H9 (cell line): Measurements from ENCODE around the gene KLC1. TPM values are rescaled to one million over a fixed set of nuclear protein-coding genes. Genes with fewer than 3 reads are reported as not detected.
A peak's percentile ranks its signal among the peaks of the same experiment; 100 is the strongest.

Source experiments
- DNase-seq: peaks from one replicate; pipeline ENCODE4 v3.0.0-alpha.2; 2017
- H2AFZ ChIP-seq: one replicate; pipeline ENCODE4 v1.6.1; 2013; ENCODE audit warnings: mild to moderate bottlenecking, low read length, control low read depth, moderate library complexity
- H2AK5ac ChIP-seq: 2 replicates; pipeline ENCODE4 v1.6.1; 2013; ENCODE audit warnings: low read length, control low read depth, mixed read lengths; ENCODE audit not compliant: insufficient read length
- H2BK120ac ChIP-seq: one replicate; pipeline ENCODE4 v1.6.1; 2013; ENCODE audit warnings: low read depth, mild to moderate bottlenecking, low read length, control low read depth, inconsistent platforms; ENCODE audit not compliant: poor library complexity, severe bottlenecking
- H2BK12ac ChIP-seq: 2 replicates; pipeline ENCODE4 v1.6.1; 2013; ENCODE audit warnings: low read length, control low read depth, mixed read lengths, low read depth; ENCODE audit not compliant: insufficient read length
- H2BK15ac ChIP-seq: 2 replicates; pipeline ENCODE4 v1.6.1; 2013; ENCODE audit warnings: low read depth, low read length, control low read depth
- H2BK20ac ChIP-seq: one replicate; pipeline ENCODE4 v1.6.1; 2013; ENCODE audit warnings: low read depth, mild to moderate bottlenecking, low read length, control low read depth, inconsistent platforms; ENCODE audit not compliant: poor library complexity, severe bottlenecking
- H2BK5ac ChIP-seq: 2 replicates; pipeline ENCODE4 v1.6.1; 2013; ENCODE audit warnings: low read length, control low read depth, mixed read lengths; ENCODE audit not compliant: insufficient read length
- H3K14ac ChIP-seq: 2 replicates; pipeline ENCODE4 v1.6.1; 2013; ENCODE audit warnings: low read length, control low read depth; ENCODE audit not compliant: insufficient read depth
- H3K18ac ChIP-seq: 2 replicates; pipeline ENCODE4 v1.6.1; 2013; ENCODE audit warnings: low read depth, mild to moderate bottlenecking, mixed read lengths, low read length, control low read depth; ENCODE audit not compliant: insufficient read length
- H3K23ac ChIP-seq: 2 replicates; pipeline ENCODE4 v1.6.1; 2013; ENCODE audit warnings: low read length, control low read depth, mixed read lengths, low read depth; ENCODE audit not compliant: insufficient read length
- H3K23me2 ChIP-seq: 2 replicates; pipeline ENCODE4 v1.6.1; 2013; ENCODE audit warnings: low read depth, mild to moderate bottlenecking, mixed read lengths, low read length, control low read depth; ENCODE audit not compliant: insufficient read length, poor library complexity, severe bottlenecking
- H3K27ac ChIP-seq: 2 replicates; pipeline ENCODE4 v1.5.1; 2013; ENCODE audit warnings: low read length, control low read depth, mixed read lengths, low read depth; ENCODE audit not compliant: insufficient read length
- H3K27me3 ChIP-seq: 2 replicates; pipeline ENCODE4 v1.6.1; 2013; ENCODE audit warnings: low read length, control low read depth, inconsistent platforms; ENCODE audit not compliant: insufficient read depth
- H3K4ac ChIP-seq: 2 replicates; pipeline ENCODE4 v1.6.1; 2013; ENCODE audit warnings: low read depth, mild to moderate bottlenecking, control low read depth, inconsistent platforms, low read length, moderate library complexity
- H3K4me1 ChIP-seq: 2 replicates; pipeline ENCODE4 v1.6.1; 2013; ENCODE audit warnings: low read length, control low read depth, inconsistent platforms; ENCODE audit not compliant: insufficient read depth
- H3K4me2 ChIP-seq: 2 replicates; pipeline ENCODE4 v1.6.1; 2013; ENCODE audit warnings: low read length, control low read depth, mixed read lengths; ENCODE audit not compliant: insufficient read length, insufficient read depth
- H3K56ac ChIP-seq: 2 replicates; pipeline ENCODE4 v1.6.1; 2013; ENCODE audit warnings: low read depth, mild to moderate bottlenecking, mixed read lengths, low read length, control low read depth; ENCODE audit not compliant: insufficient read length
- H3K79me1 ChIP-seq: 2 replicates; pipeline ENCODE4 v1.6.1; 2013; ENCODE audit warnings: low read depth, mild to moderate bottlenecking, moderate library complexity, low read length, control low read depth, inconsistent platforms; ENCODE audit not compliant: insufficient read depth, poor library complexity, severe bottlenecking
- H3K79me2 ChIP-seq: 2 replicates; pipeline ENCODE4 v1.6.1; 2013; ENCODE audit warnings: low read length, control low read depth, inconsistent platforms; ENCODE audit not compliant: insufficient read depth
- H3K9ac ChIP-seq: 2 replicates; pipeline ENCODE4 v1.6.1; 2013; ENCODE audit warnings: low read length, control low read depth, mixed read lengths; ENCODE audit not compliant: insufficient read length; ENCODE audit errors: extremely low read depth
- H3K9me3 ChIP-seq: one replicate; pipeline ENCODE4 v1.6.1; 2013; ENCODE audit warnings: low read depth, low read length, inconsistent platforms; ENCODE audit not compliant: control insufficient read depth
- H3T11ph ChIP-seq: one replicate; pipeline ENCODE4 v1.6.1; 2013; ENCODE audit warnings: mild to moderate bottlenecking, low read length, control low read depth, inconsistent platforms
- H4K20me1 ChIP-seq: one replicate; pipeline ENCODE4 v1.6.1; 2013; ENCODE audit not compliant: control insufficient read depth, insufficient read length, insufficient read depth
- H4K5ac ChIP-seq: 2 replicates; pipeline ENCODE4 v1.6.1; 2013; ENCODE audit warnings: low read depth, mild to moderate bottlenecking, mixed read lengths, low read length, control low read depth; ENCODE audit not compliant: insufficient read length
- H4K8ac ChIP-seq: replicated peaks from 2 replicates; pipeline ENCODE4 v1.6.1; 2013; ENCODE audit warnings: low read length, control low read depth, mixed read lengths, low read depth; ENCODE audit not compliant: insufficient read length
- H4K91ac ChIP-seq: 2 replicates; pipeline ENCODE4 v1.6.1; 2013; ENCODE audit warnings: low read depth, mild to moderate bottlenecking, moderate library complexity, mixed read lengths, low read length, control low read depth; ENCODE audit not compliant: insufficient read length
- H3K27ac Mint-ChIP-seq, 3 experiments: 2 replicates in 2 of 3; 3 replicates in 1 of 3; pipeline ENCODE4 v1.8.0; 2020 to 2021; ENCODE audit warnings: mixed read lengths in 3 of 3, mild to moderate bottlenecking in 1 of 3, moderate library complexity in 1 of 3
- H3K27me3 Mint-ChIP-seq: 2 replicates; pipeline ENCODE4 v1.8.0; 2021; ENCODE audit warnings: low read depth, mild to moderate bottlenecking, moderate library complexity, mixed read lengths
- H3K36me3 Mint-ChIP-seq, 3 experiments: 2 replicates in 2 of 3; 3 replicates in 1 of 3; pipeline ENCODE4 v1.8.0; 2020 to 2021; ENCODE audit warnings: low read depth in 3 of 3, mixed read lengths in 3 of 3; ENCODE audit not compliant: insufficient read depth in 1 of 3
- H3K4me1 Mint-ChIP-seq, 2 experiments: 2 replicates each; pipeline ENCODE4 v1.8.0; 2020; ENCODE audit warnings: mixed read lengths in 2 of 2
- H3K4me3 Mint-ChIP-seq, 2 experiments: 2 replicates in 1 of 2; 3 replicates in 1 of 2; pipeline ENCODE4 v1.8.0; 2020 to 2021; ENCODE audit warnings: mild to moderate bottlenecking in 2 of 2, mixed read lengths in 2 of 2, moderate library complexity in 1 of 2
- H3K9me3 Mint-ChIP-seq, 2 experiments: 2 replicates in 1 of 2; 3 replicates in 1 of 2; pipeline ENCODE4 v1.8.0; 2020; ENCODE audit warnings: mild to moderate bottlenecking in 2 of 2, mixed read lengths in 2 of 2, moderate library complexity in 1 of 2
- CTCF ChIP-seq: fragments of 200-600 bp; sonication (generic); conservative IDR thresholded peaks from 3 replicates; pipeline ENCODE4 v1.8.0; 2021; ENCODE audit warnings: antibody characterized with exemption, mild to moderate bottlenecking
- WGBS: extraction: QIAGEN DNeasy Blood & Tissue Kit; methylation state at CpG from one replicate; pipeline ENCODE4 v1.1.7; 2013; ENCODE audit warnings: missing lambda C conversion rate, low lambda C conversion rate, mixed read lengths; ENCODE audit not compliant: insufficient read length; ENCODE audit errors: extremely low coverage; 5-methylcytosine and 5-hydroxymethylcytosine counted together
- total RNA-seq: library from RNA; stranded (reverse); gene quantifications from 2 replicates; pipeline ENCODE4 v1.2.1, GENCODE V29; 2021

KLC1 gene
- total RNA-seq, 1 experiment from 2014 or later: 143 TPM

- H3K56ac ChIP-seq: no peak overlapping the region
- no peak overlapping the region for H3K23ac ChIP-seq
- no peak overlapping the region for H3K4ac ChIP-seq
- no peaks in the 10 kb centered on the region for H3K9me3 ChIP-seq
- H3K4me1 Mint-ChIP-seq: peaks cover 10 to 13% of the 10 kb centered on the region in 2 experiments; a peak in 3 of 4 replicates
- H4K8ac ChIP-seq: no peak overlapping the region
- H3K27ac ChIP-seq: no peak overlapping the region
- no peaks in the 10 kb centered on the region for H3K4me1 ChIP-seq
- no peaks in the 10 kb centered on the region for H3K9me3 Mint-ChIP-seq
- H3K4me2 ChIP-seq: no peak overlapping the region
- TF ChIP-seq CTCF: peak; percentile 42; the same call in 2 of the 3 replicates
- H2BK5ac ChIP-seq: no peak overlapping the region
- peaks cover under 1% of the 10 kb centered on the region; the same call in 1 of the 2 replicates for H3K27me3 Mint-ChIP-seq
- H2BK20ac ChIP-seq: no peak overlapping the region
- no peak overlapping the region for H3K18ac ChIP-seq
- no peak overlapping the region for H2BK15ac ChIP-seq
- H3K27ac Mint-ChIP-seq: no peak overlapping the region
- no peaks in the 10 kb centered on the region for H3K27me3 ChIP-seq
- H4K5ac ChIP-seq: no peak overlapping the region
- no peak overlapping the region for H3K14ac ChIP-seq
- no CpG with 5 or more reads among the region's 20 CpGs for WGBS
- no peaks in the 10 kb centered on the region for H3K23me2 ChIP-seq
- no peak overlapping the region for H2AFZ ChIP-seq
- no peak overlapping the region for H3K9ac ChIP-seq
- H3K79me1 ChIP-seq: no peaks in the 10 kb centered on the region
- no peak overlapping the region for H2AK5ac ChIP-seq
- H2BK120ac ChIP-seq: no peak overlapping the region
- peaks cover 2 to 42% (median 20%) of the 10 kb centered on the region in 3 experiments; a peak in 6 of 7 replicates for H3K36me3 Mint-ChIP-seq
- no peak overlapping the region for H2BK12ac ChIP-seq
- no peak overlapping the region for H4K91ac ChIP-seq
- H4K20me1 ChIP-seq: peaks cover 3% of the 10 kb centered on the region
- H3K4me3 Mint-ChIP-seq: no peak overlapping the region
- DNase-seq: no peak
- no peak overlapping the region for H3T11ph ChIP-seq
- no peaks in the 10 kb centered on the region for H3K79me2 ChIP-seq
Observed at GRCh38 chr14:103694572-103695026, 65.6 kb downstream of the KLC1 start.
